Measurements from ENCODE around the gene CREB1. TPM values are rescaled to one million over a fixed set of nuclear protein-coding genes. Genes with fewer than 3 reads are reported as not detected.

The CREB1 gene
- total and polyA plus RNA-seq, 9 of the 15 experiments (the other 6 are each of a cell fraction or from before 2014, with no cell fraction given), result 8.9 to 51.3 (median 19.5) TPM

DNA sequence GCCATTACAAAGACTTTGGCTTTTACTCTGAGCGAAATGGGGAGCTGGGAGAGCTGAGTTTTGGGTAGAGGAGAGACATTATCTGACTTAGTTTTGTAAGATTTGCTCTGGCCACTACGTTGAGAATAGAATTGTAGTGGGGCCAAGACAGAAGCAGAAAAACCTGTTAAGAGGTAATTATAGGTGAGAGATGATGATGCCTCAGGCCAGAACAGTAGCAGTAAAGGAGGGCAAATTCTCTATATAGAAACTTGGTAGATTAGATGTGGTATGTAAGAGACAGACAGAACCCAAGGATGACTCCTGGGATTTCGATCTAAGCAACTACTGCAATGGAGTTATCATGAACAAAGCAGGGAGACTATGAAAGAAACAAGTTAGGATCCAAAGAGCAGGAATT, 17.4 kb upstream of the CREB1 start (continued):
- TF ChIP-seq, protein P1, sequence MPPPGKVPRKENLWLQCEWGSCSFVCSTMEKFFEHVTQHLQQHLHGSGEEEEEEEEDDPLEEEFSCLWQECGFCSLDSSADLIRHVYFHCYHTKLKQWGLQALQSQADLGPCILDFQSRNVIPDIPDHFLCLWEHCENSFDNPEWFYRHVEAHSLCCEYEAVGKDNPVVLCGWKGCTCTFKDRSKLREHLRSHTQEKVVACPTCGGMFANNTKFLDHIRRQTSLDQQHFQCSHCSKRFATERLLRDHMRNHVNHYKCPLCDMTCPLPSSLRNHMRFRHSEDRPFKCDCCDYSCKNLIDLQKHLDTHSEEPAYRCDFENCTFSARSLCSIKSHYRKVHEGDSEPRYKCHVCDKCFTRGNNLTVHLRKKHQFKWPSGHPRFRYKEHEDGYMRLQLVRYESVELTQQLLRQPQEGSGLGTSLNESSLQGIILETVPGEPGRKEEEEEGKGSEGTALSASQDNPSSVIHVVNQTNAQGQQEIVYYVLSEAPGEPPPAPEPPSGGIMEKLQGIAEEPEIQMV (tag; conservative IDR thresholded peaks at IDR 0.05; ENCODE audit: low read depth), result no peak
- TF ChIP-seq PHF21A (IDR thresholded peaks at IDR 0.05; ENCODE audit: borderline replicate concordance, low read depth) (no peak), MEIS2 (IDR thresholded peaks at IDR 0.05; ENCODE audit: partially characterized antibody) (no peak), ZBTB8A (IDR thresholded peaks at IDR 0.05; ENCODE audit: partially characterized antibody) (no peak), EGR1 (conservative IDR thresholded peaks at IDR 0.05) (no peak), HNRNPLL (IDR thresholded peaks at IDR 0.05; ENCODE audit: low read depth, low read length, poor library complexity, severe bottlenecking) (no peak), ZNF143 (CRISPR knock-in tag; IDR thresholded peaks at IDR 0.05) (no peak), TAL1 (IDR thresholded peaks at IDR 0.05) (no peak), GATA2 (CRISPR knock-in tag; IDR thresholded peaks at IDR 0.05) (no peak)
- TF ChIP-seq, protein P2, sequence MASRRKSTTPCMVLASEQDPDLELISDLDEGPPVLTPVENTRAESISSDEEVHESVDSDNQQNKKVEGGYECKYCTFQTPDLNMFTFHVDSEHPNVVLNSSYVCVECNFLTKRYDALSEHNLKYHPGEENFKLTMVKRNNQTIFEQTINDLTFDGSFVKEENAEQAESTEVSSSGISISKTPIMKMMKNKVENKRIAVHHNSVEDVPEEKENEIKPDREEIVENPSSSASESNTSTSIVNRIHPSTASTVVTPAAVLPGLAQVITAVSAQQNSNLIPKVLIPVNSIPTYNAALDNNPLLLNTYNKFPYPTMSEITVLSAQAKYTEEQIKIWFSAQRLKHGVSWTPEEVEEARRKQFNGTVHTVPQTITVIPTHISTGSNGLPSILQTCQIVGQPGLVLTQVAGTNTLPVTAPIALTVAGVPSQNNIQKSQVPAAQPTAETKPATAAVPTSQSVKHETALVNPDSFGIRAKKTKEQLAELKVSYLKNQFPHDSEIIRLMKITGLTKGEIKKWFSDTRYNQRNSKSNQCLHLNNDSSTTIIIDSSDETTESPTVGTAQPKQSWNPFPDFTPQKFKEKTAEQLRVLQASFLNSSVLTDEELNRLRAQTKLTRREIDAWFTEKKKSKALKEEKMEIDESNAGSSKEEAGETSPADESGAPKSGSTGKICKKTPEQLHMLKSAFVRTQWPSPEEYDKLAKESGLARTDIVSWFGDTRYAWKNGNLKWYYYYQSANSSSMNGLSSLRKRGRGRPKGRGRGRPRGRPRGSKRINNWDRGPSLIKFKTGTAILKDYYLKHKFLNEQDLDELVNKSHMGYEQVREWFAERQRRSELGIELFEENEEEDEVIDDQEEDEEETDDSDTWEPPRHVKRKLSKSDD (conservative IDR thresholded peaks at IDR 0.05; ENCODE audit: low read length), result no peak
- TF ChIP-seq, protein P3, sequence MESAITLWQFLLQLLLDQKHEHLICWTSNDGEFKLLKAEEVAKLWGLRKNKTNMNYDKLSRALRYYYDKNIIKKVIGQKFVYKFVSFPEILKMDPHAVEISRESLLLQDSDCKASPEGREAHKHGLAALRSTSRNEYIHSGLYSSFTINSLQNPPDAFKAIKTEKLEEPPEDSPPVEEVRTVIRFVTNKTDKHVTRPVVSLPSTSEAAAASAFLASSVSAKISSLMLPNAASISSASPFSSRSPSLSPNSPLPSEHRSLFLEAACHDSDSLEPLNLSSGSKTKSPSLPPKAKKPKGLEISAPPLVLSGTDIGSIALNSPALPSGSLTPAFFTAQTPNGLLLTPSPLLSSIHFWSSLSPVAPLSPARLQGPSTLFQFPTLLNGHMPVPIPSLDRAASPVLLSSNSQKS (CRISPR knock-in tag; IDR thresholded peaks at IDR 0.05), result no peak
- TF ChIP-seq, protein P4, sequence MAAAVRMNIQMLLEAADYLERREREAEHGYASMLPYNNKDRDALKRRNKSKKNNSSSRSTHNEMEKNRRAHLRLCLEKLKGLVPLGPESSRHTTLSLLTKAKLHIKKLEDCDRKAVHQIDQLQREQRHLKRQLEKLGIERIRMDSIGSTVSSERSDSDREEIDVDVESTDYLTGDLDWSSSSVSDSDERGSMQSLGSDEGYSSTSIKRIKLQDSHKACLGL (CRISPR knock-in tag; IDR thresholded peaks at IDR 0.05; ENCODE audit: borderline replicate concordance, poor library complexity, severe bottlenecking), result no peak
- TF ChIP-seq, protein P5, sequence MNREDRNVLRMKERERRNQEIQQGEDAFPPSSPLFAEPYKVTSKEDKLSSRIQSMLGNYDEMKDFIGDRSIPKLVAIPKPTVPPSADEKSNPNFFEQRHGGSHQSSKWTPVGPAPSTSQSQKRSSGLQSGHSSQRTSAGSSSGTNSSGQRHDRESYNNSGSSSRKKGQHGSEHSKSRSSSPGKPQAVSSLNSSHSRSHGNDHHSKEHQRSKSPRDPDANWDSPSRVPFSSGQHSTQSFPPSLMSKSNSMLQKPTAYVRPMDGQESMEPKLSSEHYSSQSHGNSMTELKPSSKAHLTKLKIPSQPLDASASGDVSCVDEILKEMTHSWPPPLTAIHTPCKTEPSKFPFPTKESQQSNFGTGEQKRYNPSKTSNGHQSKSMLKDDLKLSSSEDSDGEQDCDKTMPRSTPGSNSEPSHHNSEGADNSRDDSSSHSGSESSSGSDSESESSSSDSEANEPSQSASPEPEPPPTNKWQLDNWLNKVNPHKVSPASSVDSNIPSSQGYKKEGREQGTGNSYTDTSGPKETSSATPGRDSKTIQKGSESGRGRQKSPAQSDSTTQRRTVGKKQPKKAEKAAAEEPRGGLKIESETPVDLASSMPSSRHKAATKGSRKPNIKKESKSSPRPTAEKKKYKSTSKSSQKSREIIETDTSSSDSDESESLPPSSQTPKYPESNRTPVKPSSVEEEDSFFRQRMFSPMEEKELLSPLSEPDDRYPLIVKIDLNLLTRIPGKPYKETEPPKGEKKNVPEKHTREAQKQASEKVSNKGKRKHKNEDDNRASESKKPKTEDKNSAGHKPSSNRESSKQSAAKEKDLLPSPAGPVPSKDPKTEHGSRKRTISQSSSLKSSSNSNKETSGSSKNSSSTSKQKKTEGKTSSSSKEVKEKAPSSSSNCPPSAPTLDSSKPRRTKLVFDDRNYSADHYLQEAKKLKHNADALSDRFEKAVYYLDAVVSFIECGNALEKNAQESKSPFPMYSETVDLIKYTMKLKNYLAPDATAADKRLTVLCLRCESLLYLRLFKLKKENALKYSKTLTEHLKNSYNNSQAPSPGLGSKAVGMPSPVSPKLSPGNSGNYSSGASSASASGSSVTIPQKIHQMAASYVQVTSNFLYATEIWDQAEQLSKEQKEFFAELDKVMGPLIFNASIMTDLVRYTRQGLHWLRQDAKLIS (CRISPR knock-in tag; IDR thresholded peaks at IDR 0.05), result no peak

Measured in K562 (cell line).